Measurements from ENCODE around the gene GRK6.

DNA sequence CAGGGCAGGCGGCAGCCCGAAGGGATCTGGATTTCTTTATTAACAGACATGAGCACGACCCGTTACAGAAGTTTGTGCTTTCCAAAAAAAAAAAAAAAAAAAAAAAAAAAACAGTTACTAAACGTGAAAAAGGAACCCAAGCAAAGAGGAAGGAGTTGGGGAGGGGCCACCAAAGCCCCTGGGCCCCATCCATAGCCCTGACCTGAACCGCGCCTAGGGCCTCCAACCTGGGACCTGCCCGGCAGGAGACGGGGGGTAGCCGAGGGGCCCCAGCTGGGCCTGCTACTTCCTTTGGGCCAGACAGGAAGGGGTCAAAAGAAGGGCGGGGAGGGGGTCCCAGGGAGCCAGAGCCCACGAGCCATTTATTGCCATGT lies 30.1 kb downstream of the GRK6 start:
- TF ChIP-seq POLR2A (IDR thresholded peaks at IDR 0.05) (no peak), CTCF (IDR thresholded peaks at IDR 0.05) (no peak), EP300 (IDR thresholded peaks at IDR 0.05) (no peak)

Measured in tibial nerve (tissue), 4 donors.